ENCODE results near the gene TKTL1.

The TKTL1 gene

GRCh38 chrX:154363706-154364439, 68.3 kb downstream of the TKTL1 start:
- no peak for DNase-seq

GRCh38 chrX:154365052-154365600, 69.5 kb downstream of the TKTL1 start:
- DNase-seq: no peak

GRCh38 chrX:154365997-154366665, 70.5 kb downstream of the TKTL1 start:
- DNase-seq: no peak

- no peak for DNase-seq
Observed at GRCh38 chrX:154366666-154367055, 71.1 kb downstream of the TKTL1 start.

- DNase-seq: no peak
Observed at GRCh38 chrX:154367474-154368308, 72.1 kb downstream of the TKTL1 start.

GRCh38 chrX:154368630-154369448, 73.2 kb downstream of the TKTL1 start:
- peak; percentile 88 to 89 for DNase-seq

- DNase-seq: peak; percentile 67 to 71
Observed at GRCh38 chrX:154369449-154370299, 74.1 kb downstream of the TKTL1 start.

- DNase-seq: no peak
Observed at GRCh38 chrX:154370300-154371016, 74.9 kb downstream of the TKTL1 start.

- DNase-seq: peak; percentile 91
Observed at GRCh38 chrX:154371017-154371788, 75.6 kb downstream of the TKTL1 start.

GRCh38 chrX:154371789-154372300, 76.2 kb downstream of the TKTL1 start:
- no peak for DNase-seq

GRCh38 chrX:154372612-154373022, 77.0 kb downstream of the TKTL1 start:
- peak in 1 of 2 donors; percentile 39 for DNase-seq

GRCh38 chrX:154373340-154374306, 78.0 kb downstream of the TKTL1 start:
- DNase-seq: no peak

GRCh38 chrX:154374313-154375155, 78.9 kb downstream of the TKTL1 start, which contains the start of gene FLNA:
TSS of gene FLNA (minus strand) at chrX:154374634. CDS start at chrX:154371245, 3,389 bp downstream.
- DNase-seq: peak in 1 of 2 donors; percentile 48

GRCh38 chrX:154375156-154375504, 79.5 kb downstream of the TKTL1 start:
- DNase-seq: no peak

GRCh38 chrX:154376774-154377173, 81.2 kb downstream of the TKTL1 start:
- no peak for DNase-seq

- DNase-seq: peak; percentile 37
Observed at GRCh38 chrX:154378059-154378798, 82.6 kb downstream of the TKTL1 start.
